ENCODE results near the gene CPNE5.

- TF ChIP-seq CTCF (IDR thresholded peaks at IDR 0.05) (no peak), POLR2A (IDR thresholded peaks at IDR 0.05) (no peak)
Observed at GRCh38 chr6:36722365-36722764, 116.9 kb downstream of the CPNE5 start.
